Kidney (tissue), 14 donors: ENCODE measurements around the gene GPSM1. TPM values are rescaled to one million over a fixed set of nuclear protein-coding genes. Genes with fewer than 3 reads are reported as not detected.

Experiments
- DNase-seq, 5 donors: peaks; one replicate each; pipeline ENCODE4 v3.0.0-alpha.2; 2013 to 2020
- FAIRE-seq: peaks from 2 replicates; lab custom pipeline; 2012; peaks lifted over from hg19 to GRCh38; lab: Jason Lieb, UNC
- H3K27ac ChIP-seq, 2 donors: one replicate each; pipeline ENCODE4 v1.7.0; 2013; ENCODE audit warnings: low read depth in 2 of 2, low read length in 2 of 2, inconsistent platforms in 1 of 2
- H3K27me3 ChIP-seq: one replicate; pipeline ENCODE4 v1.7.1; 2013; ENCODE audit warnings: low read length, inconsistent platforms; ENCODE audit not compliant: control insufficient read depth, insufficient read depth
- H3K36me3 ChIP-seq, 3 donors: one replicate each; pipeline versions ENCODE4 v1.7.0 to v1.7.1; 2013; ENCODE audit warnings: low read length in 3 of 3, control low read depth in 1 of 3, inconsistent platforms in 1 of 3; ENCODE audit not compliant: insufficient read depth in 3 of 3, control insufficient read depth in 2 of 3
- H3K4me1 ChIP-seq, 3 donors: one replicate each; pipeline versions ENCODE4 v1.7.0 to v1.7.1; 2013; ENCODE audit warnings: low read length in 3 of 3, inconsistent platforms in 1 of 3, low read depth in 1 of 3; ENCODE audit not compliant: control insufficient read depth in 2 of 3, insufficient read depth in 2 of 3
- H3K4me3 ChIP-seq, 3 donors: one replicate each; pipeline versions ENCODE4 v1.7.0 to v1.8.1; 2013; ENCODE audit warnings: low read length in 3 of 3, control low read depth in 1 of 3, inconsistent platforms in 1 of 3
- H3K9ac ChIP-seq, 3 donors: one replicate each; pipeline versions ENCODE4 v1.7.0 to v1.7.1; 2013; ENCODE audit warnings: low read length in 3 of 3, control low read depth in 1 of 3, inconsistent platforms in 1 of 3
- H3K9me3 ChIP-seq, 3 donors: one replicate each; pipeline versions ENCODE4 v1.7.0 to v1.7.1; 2013; ENCODE audit warnings: low read length in 3 of 3, control low read depth in 1 of 3, inconsistent platforms in 1 of 3; ENCODE audit not compliant: control insufficient read depth in 2 of 3, insufficient read depth in 1 of 3
- intact Hi-C: fragments of 100-400 bp; cut with DNase I; formaldehyde crosslinking; loops from one replicate; pipeline ENCODE4 v1.11.1; 2022
- polyA plus RNA-seq: library from polyadenylated mRNA; stranded (reverse); fragments of 350-450 nt; fragmentation: Illumina TruSeq; extraction: RNeasy Lipid Tissue Mini Kit (QIAGEN cat#74804); gene quantifications from one replicate; pipeline ENCODE4 v1.2.3, GENCODE V29; 2014; ENCODE audit warnings: low read depth, low replicate concordance; ENCODE audit not compliant: insufficient read depth
- total RNA-seq: library from RNA; stranded (reverse); fragmentation: NEBNext Ultra II Directional; extraction: Animal tissue kit (Norgen Biotek cat#: 25700); gene quantifications from one replicate; pipeline ENCODE4 v1.2.1, GENCODE V29; 2021
- TF ChIP-seq, protein P1 (sequence below): IDR thresholded peaks from 3 replicates; pipeline ENCODE4 v1.5.1; 2012; ENCODE audit warnings: mild to moderate bottlenecking, moderate library complexity, borderline replicate concordance; ENCODE audit not compliant: insufficient read depth; ENCODE audit errors: extremely low read depth
- donor health status: control.
- donor health status: control.
- donor health status: control.
- donor health status: control.
- donor health status: control.
- donor health status: DM: yes; HTN: yes; CAD: no.
- donor health status: Normal renal cell carcinoma (clear cell type).

GPSM1 gene
- total and polyA plus RNA-seq, 2 donors from 2014 or later = 11.6 to 11.9 TPM

DNA sequence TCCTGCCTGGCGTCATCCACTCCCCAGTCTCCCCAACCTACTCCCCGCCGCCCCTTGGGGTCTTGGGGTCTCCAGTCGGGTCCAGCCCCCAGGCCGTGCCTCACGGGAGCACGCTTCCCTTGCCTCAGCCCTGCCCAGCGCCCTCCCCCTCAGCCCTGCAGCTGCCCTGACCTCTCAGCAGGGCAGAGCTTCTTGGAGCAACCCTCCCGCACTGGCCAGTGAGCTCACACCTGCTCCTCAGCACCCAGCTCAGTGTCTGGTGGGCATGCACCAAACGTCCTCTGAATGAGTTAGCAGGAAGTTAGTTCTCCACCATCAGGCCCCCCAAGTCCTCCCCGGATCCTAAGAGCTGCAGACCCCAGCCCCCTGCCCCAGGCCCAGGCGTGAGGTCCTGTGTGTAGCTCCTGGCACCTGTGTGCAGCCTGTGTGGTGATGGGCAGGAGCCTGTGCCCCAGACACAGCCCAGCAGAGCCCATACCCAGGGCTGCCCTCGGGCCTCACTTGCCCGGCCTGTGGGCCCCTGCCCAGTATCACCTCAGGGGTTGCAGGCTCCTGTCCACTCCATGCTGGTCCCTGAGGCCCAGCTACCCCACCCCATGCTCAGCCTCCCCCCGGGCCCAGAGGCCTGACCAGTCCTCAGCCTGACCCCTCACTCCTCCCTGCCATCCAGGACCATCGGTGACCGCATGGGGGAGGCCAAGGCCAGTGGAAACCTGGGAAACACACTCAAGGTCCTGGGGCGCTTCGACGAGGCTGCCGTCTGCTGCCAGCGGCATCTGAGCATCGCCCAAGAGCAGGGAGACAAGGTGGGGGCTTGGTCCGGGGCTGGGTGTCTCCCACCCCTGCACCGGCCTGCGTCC, 8.2 kb downstream of the GPSM1 start:
- Histone ChIP-seq H3K4me3 (no peak overlapping the region), H3K27ac (no peak overlapping the region), H3K9ac (no peak overlapping the region), H3K27me3 (no peaks in the 10 kb centered on the region), H3K9me3 (no peaks in the 10 kb centered on the region), H3K4me1 (no peaks in the 10 kb centered on the region), H3K36me3 (no peaks in the 10 kb centered on the region)
- no peak for DNase-seq
- TF ChIP-seq, protein P1, sequence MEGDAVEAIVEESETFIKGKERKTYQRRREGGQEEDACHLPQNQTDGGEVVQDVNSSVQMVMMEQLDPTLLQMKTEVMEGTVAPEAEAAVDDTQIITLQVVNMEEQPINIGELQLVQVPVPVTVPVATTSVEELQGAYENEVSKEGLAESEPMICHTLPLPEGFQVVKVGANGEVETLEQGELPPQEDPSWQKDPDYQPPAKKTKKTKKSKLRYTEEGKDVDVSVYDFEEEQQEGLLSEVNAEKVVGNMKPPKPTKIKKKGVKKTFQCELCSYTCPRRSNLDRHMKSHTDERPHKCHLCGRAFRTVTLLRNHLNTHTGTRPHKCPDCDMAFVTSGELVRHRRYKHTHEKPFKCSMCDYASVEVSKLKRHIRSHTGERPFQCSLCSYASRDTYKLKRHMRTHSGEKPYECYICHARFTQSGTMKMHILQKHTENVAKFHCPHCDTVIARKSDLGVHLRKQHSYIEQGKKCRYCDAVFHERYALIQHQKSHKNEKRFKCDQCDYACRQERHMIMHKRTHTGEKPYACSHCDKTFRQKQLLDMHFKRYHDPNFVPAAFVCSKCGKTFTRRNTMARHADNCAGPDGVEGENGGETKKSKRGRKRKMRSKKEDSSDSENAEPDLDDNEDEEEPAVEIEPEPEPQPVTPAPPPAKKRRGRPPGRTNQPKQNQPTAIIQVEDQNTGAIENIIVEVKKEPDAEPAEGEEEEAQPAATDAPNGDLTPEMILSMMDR = no peak
- intact Hi-C loops = no loop called here
- FAIRE-seq = no peak

DNA sequence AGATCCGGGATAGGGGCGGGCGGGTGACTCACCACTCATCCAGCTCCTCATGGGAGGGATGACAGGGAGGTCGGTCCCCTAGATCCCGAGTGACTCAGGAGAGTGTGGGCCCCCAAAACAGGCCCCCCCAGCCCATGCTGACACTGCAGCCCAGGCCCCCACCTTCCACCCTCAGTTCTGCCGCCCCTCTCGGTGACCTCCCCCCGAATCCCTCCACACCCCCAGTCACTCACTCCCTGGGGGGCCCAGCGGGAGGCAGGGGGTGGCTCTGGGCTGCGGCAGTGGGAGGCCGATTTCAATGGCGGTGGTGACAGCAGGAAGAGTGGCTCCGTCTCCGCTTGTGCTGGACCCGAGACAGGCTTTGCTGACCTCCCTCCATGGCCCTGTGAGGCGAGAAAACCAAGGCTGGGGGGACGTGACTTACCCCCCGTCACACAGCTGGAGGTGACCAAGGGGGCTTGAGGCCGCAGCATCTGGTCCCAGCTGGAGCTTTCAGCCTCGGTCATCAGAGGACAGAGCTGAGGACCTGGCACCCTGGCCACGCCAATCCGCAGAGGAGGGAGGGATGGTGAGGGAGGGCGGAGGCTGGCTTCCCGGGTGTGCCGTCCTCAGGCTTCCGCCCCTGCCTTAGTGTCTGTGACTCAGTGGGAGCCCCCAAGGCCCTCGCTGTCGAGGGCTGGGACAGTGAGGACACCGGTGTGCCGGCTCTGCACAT, 9.0 kb downstream of the GPSM1 start:
- intact Hi-C loops = no loop called here
- no peak for FAIRE-seq

GRCh38 chr9:136336881-136337280, 9.5 kb downstream of the GPSM1 start:
- no peak overlapping the region for H3K9ac ChIP-seq
- FAIRE-seq (no peak), DNase-seq (no peak)
- H3K27ac ChIP-seq = no peak overlapping the region
- H3K4me1 ChIP-seq = peaks cover 0 to under 1% (median 0%) of the 10 kb centered on the region in 3 donors
- H3K4me3 ChIP-seq = no peak overlapping the region
- H3K27me3 ChIP-seq = no peaks in the 10 kb centered on the region
- no peaks in the 10 kb centered on the region for H3K36me3 ChIP-seq
- intact Hi-C loops = no loop called here
- H3K9me3 ChIP-seq = no peaks in the 10 kb centered on the region
- TF ChIP-seq, protein P1 = no peak

More for the DNA sequence above, 9.0 kb downstream of the GPSM1 start:
- H3K9ac ChIP-seq = no peak overlapping the region
- H3K4me1 ChIP-seq = no peaks in the 10 kb centered on the region
- TF ChIP-seq, protein P1 = no peak
- no peaks in the 10 kb centered on the region for H3K36me3 ChIP-seq
- DNase-seq = no peak
- no peaks in the 10 kb centered on the region for H3K9me3 ChIP-seq
- no peak overlapping the region for H3K4me3 ChIP-seq
- H3K27me3 ChIP-seq = no peaks in the 10 kb centered on the region
- H3K27ac ChIP-seq = no peak overlapping the region
